22Rv1 (cell line): ENCODE measurements around the gene VPS13D.
A peak's percentile ranks its signal among the peaks of the same experiment; 100 is the strongest.

Source experiments
- H3K27ac ChIP-seq: fragments of 450-650 bp; 2 replicates; pipeline ENCODE4 v1.5.1; 2017
- CTCF ChIP-seq: fragments of 450-650 bp; IDR thresholded peaks from 2 replicates; pipeline ENCODE4 v1.5.1; 2017; ENCODE audit warnings: mild to moderate bottlenecking
- ZFX ChIP-seq: fragments of 450-650 bp; IDR thresholded peaks from 2 replicates; pipeline ENCODE4 v1.6.1; 2017; ENCODE audit warnings: antibody characterized with exemption, borderline replicate concordance

Gene VPS13D

GRCh38 chr1:12371053-12371452, 141.2 kb downstream of the VPS13D start:
- TF ChIP-seq CTCF (no peak), ZFX (no peak)
- no peak overlapping the region for H3K27ac ChIP-seq

DNA sequence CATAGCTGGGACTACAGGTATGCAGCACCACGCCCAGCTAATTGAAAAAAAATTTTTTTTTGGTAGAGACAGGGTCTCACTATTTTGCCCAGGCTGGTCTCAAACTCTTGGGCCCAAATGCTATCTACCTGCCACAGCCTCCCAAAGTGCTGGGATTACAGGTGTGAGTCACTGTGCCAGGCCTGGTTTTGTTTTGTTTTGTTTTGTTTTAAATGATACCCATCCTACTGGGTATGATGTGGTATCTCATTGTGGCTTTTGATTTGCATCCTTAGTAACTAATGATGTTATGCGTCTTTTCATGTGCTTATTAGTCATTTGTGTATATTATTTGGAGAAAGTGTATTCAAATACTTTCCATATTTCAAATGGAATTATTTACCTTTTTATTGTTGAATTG, 142.3 kb downstream of the VPS13D start:
- TF ChIP-seq CTCF = no peak
- no peak for TF ChIP-seq ZFX
- H3K27ac ChIP-seq = no peak overlapping the region

- H3K27ac ChIP-seq = no peak overlapping the region
- TF ChIP-seq ZFX (no peak), CTCF (no peak)
These were observed 142.9 kb downstream of the VPS13D start for GRCh38 chr1:12372761-12373160.

- TF ChIP-seq CTCF = no peak
- TF ChIP-seq ZFX = no peak
- H3K27ac ChIP-seq = no peak overlapping the region
These were observed 145.5 kb downstream of the VPS13D start for GRCh38 chr1:12375133-12375829.

DNA sequence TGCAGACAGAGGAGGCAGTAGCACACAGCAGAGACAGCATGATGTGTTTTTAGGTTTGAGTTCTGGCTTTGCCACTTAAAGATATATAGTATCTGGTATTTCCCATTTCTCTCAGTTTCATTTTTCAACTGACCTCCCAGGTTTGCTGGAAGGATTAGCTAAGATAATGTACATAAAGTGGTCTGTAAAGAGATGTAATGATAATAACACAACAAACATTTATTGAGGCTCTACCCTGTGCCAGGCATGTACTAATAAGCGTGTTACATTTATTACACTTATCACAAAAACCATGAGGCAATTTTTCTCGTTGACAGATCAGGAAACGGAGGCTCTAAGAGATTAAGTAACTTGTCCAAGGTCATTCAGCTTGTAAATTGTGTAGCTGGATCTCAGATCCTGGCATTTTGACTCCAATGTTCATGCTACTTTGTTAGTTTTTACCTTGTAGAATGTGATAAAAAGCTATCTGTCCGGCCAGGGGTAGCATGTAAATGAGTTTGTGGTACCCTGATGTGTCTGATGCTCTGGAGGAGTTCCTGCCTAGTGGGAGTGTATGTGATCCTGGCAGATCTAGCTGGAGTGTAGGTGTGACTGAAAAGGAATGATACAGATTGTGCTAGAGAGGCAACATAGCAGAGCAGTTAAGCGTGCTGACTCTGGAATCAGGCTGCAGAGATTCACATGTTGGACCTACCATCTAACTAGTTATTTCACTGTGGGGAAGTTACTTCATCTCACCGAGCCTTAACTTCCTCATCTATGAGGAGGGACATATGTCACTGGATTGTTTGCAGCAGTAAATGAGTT, 146.6 kb downstream of the VPS13D start:
- H3K27ac ChIP-seq = no peak overlapping the region
- TF ChIP-seq CTCF (0 out of 2 replicates have a peak, but pooled peaks have one; percentile 18), ZFX (no peak)

DNA sequence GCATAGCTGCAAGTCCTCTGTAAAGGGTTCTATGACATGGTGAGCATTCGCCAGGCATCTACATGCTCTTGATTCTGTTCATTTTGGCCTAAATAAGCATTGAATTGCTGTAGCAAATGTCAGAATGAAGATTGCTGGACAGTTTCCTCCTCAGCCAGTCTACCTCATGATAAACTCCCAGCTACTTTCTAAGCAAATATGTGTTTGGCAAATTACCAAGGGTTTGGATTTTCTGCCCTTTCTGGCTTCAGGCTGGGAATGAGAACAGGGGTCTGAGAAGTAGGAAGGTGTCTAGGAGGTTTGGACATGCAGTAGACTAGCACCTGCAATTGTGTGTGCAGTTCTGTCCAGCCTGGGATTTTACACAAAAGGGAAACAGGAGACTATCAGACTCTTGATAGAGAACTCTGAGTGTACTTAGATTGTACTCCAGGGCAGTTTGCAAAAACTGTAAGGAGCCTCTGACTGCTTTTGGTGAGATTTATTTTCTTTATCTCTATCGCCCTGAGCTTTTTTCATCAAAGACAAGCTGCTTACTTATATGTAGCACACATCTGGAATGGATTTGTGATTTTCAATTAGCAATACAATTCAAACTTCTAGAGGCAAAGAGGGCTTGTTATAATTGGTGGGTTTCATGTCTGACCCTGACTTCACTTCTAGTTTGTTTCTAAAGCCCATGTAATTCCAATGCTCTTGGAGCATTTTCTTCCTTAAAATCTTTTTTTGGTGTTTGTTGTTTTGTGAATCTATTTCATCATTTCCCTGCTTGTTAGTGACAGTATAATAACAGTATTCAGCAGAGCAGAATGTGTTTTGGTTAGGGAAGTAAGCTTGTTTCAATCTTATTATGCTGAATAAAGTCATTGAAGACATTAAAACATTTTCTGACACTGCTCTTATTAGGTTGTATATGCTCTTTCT, 150.8 kb downstream of the VPS13D start:
- TF ChIP-seq ZFX = no peak
- TF ChIP-seq CTCF = no peak
- peak overlapping the region; percentile 82 for H3K27ac ChIP-seq
